GM21717 (cell line): Measurements from ENCODE around the gene PRKAG2.

Source experiments
- ATAC-seq: cut with Tn5 transposase; IDR thresholded peaks from one replicate; pipeline ENCODE4 v1.9.1; 2021; ENCODE audit warnings: mild to moderate bottlenecking, moderate library complexity; ENCODE audit not compliant: unreplicated experiment

PRKAG2 gene

GRCh38 chr7:151900986-151901621 lies 24.2 kb upstream of the PRKAG2 start:
- no peak for ATAC-seq

GRCh38 chr7:151900591-151900985 lies 23.7 kb upstream of the PRKAG2 start:
- ATAC-seq: no peak

GRCh38 chr7:151899513-151900360 lies 22.8 kb upstream of the PRKAG2 start:
- no peak for ATAC-seq

GRCh38 chr7:151897951-151898686 lies 21.2 kb upstream of the PRKAG2 start:
- ATAC-seq: no peak

GRCh38 chr7:151897161-151897731 lies 20.3 kb upstream of the PRKAG2 start:
- ATAC-seq: no peak

- ATAC-seq: no peak
Observed at GRCh38 chr7:151896486-151896885, 19.6 kb upstream of the PRKAG2 start.

GRCh38 chr7:151896086-151896485 lies 19.2 kb upstream of the PRKAG2 start:
- no peak for ATAC-seq

- ATAC-seq: no peak
Observed at GRCh38 chr7:151895631-151896031, 18.7 kb upstream of the PRKAG2 start.

GRCh38 chr7:151895008-151895630 lies 18.2 kb upstream of the PRKAG2 start:
- ATAC-seq: no peak

- ATAC-seq: no peak
Observed at GRCh38 chr7:151894111-151895007, 17.4 kb upstream of the PRKAG2 start.

GRCh38 chr7:151893405-151893923 lies 16.5 kb upstream of the PRKAG2 start:
- no peak for ATAC-seq

GRCh38 chr7:151891753-151892152 lies 14.8 kb upstream of the PRKAG2 start:
- no peak for ATAC-seq

GRCh38 chr7:151891182-151891581 lies 14.3 kb upstream of the PRKAG2 start:
- no peak for ATAC-seq

GRCh38 chr7:151890355-151891004 lies 13.6 kb upstream of the PRKAG2 start:
- ATAC-seq: no peak

GRCh38 chr7:151889406-151890354 lies 12.8 kb upstream of the PRKAG2 start:
- ATAC-seq: no peak

- ATAC-seq: no peak
Observed at GRCh38 chr7:151888079-151889067, 11.5 kb upstream of the PRKAG2 start.

GRCh38 chr7:151886783-151887182 lies 9.9 kb upstream of the PRKAG2 start:
- ATAC-seq: no peak
